GM12878 (cell line): ENCODE measurements around the gene FBXL7. TPM values are rescaled to one million over a fixed set of nuclear protein-coding genes. Genes with fewer than 3 reads are reported as not detected.

Experiments used
- ATAC-seq: fragments of 200-7000 bp; cut with Tn5 transposase; 3 replicates; pipeline ENCODE4 v1.9.1; 2020; ENCODE audit warnings: mild to moderate bottlenecking, moderate library complexity
- BruUV-seq: library from RNA; stranded (reverse); fragments of 400-500 nt; replicated peaks from 2 replicates; lab custom pipeline; 2021; lab: Mats Ljungman, UMichigan
- CTCF ChIA-PET: fragments of 300-600 bp; sonication (Branson Sonifier 250); formaldehyde crosslinking; extraction: SDS; loops from one replicate; lab custom pipeline; 2021; ENCODE audit warnings: inconsistent platforms; lab: Yijun Ruan, JAX
- POLR2A ChIA-PET: fragments of 350-600 bp; formaldehyde crosslinking; extraction: SDS; loops from one replicate; lab custom pipeline; 2021; ENCODE audit warnings: inconsistent platforms; lab: Charles Lee
- RAD21 ChIA-PET: fragments of 300-600 bp; sonication (Branson Sonifier 250); formaldehyde crosslinking; loops from one replicate; lab custom pipeline; 2023; ENCODE audit warnings: antibody characterized with exemption; ENCODE audit not compliant: unreplicated experiment; lab: Charles Lee
- SMC1A ChIA-PET: fragments of 300-600 bp; sonication (Branson Sonifier 250); formaldehyde crosslinking; loops from one replicate; lab custom pipeline; 2023; ENCODE audit not compliant: unreplicated experiment, uncharacterized antibody; lab: Charles Lee
- DNase-seq: peaks from one replicate; pipeline ENCODE4 v3.0.0-alpha.2; 2011; ENCODE audit warnings: low read depth, low spot score
- FAIRE-seq: peaks from 3 replicates; lab custom pipeline; 2011; peaks lifted over from hg19 to GRCh38; lab: Jason Lieb, UNC
- H2AFZ ChIP-seq: 2 replicates; pipeline ENCODE4 v1.6.0; 2011; ENCODE audit warnings: low read depth, low read length, control low read depth; ENCODE audit not compliant: control insufficient read depth
- H3K27ac ChIP-seq: 2 replicates; pipeline ENCODE4 v1.5.1; 2011; ENCODE audit warnings: control low read depth; ENCODE audit not compliant: control insufficient read depth, insufficient read depth
- H3K27me3 ChIP-seq, 2 experiments: replicated peaks in 1 of 2; 2 replicates each; pipeline versions ENCODE4 v1.6.0 to v1.6.1; 2011; ENCODE audit warnings: low read length in 1 of 2; ENCODE audit not compliant: control insufficient read depth in 2 of 2, insufficient read depth in 2 of 2
- H3K36me3 ChIP-seq, 2 experiments: 2 replicates each; pipeline ENCODE4 v1.5.1; 2011; ENCODE audit warnings: low read length in 1 of 2; ENCODE audit not compliant: control insufficient read depth in 2 of 2, insufficient read depth in 2 of 2
- H3K4me1 ChIP-seq: 2 replicates; pipeline ENCODE4 v1.6.1; 2011; ENCODE audit warnings: mild to moderate bottlenecking, low read length, moderate library complexity, mixed read lengths; ENCODE audit not compliant: control insufficient read depth, insufficient read depth
- H3K4me2 ChIP-seq: 2 replicates; pipeline ENCODE4 v1.6.0; 2011; ENCODE audit warnings: control low read depth; ENCODE audit not compliant: control insufficient read depth, insufficient read depth
- H3K4me3 ChIP-seq: fragments of 200-600 bp; sonication (generic); 2 replicates; pipeline ENCODE4 v1.5.1; 2016
- H3K79me2 ChIP-seq: 2 replicates; pipeline ENCODE4 v1.6.0; 2011; ENCODE audit warnings: low read length; ENCODE audit not compliant: control insufficient read depth, insufficient read depth
- H3K9ac ChIP-seq: 2 replicates; pipeline ENCODE4 v1.8.0; 2011; ENCODE audit warnings: low read length, control low read depth, mixed read lengths; ENCODE audit not compliant: control insufficient read depth, insufficient read depth
- H3K9me3 ChIP-seq: replicated peaks from 3 replicates; pipeline ENCODE4 v1.5.1; 2011; ENCODE audit warnings: mild to moderate bottlenecking, low read length; ENCODE audit not compliant: control insufficient read depth, insufficient read depth
- H4K20me1 ChIP-seq: 2 replicates; pipeline ENCODE4 v1.6.0; 2011; ENCODE audit not compliant: control insufficient read depth, insufficient read depth
- CBFB ChIP-seq: IDR thresholded peaks from 2 replicates; pipeline ENCODE4 v1.6.1; 2016; ENCODE audit warnings: antibody characterized with exemption, low read depth
- CHD4 ChIP-seq: fragments of 200-600 bp; sonication (generic); IDR thresholded peaks from 2 replicates; pipeline ENCODE4 v1.6.1; 2016; ENCODE audit warnings: mild to moderate bottlenecking
- ESRRA ChIP-seq: IDR thresholded peaks from 2 replicates; pipeline ENCODE4 v1.6.1; 2012; ENCODE audit warnings: mild to moderate bottlenecking, low read length, improper control_type of control experiment
- HDGF ChIP-seq: fragments of 450-650 bp; IDR thresholded peaks from 2 replicates; pipeline ENCODE4 v1.6.1; 2016; ENCODE audit warnings: antibody characterized with exemption
- IRF4 ChIP-seq: IDR thresholded peaks from 2 replicates; pipeline ENCODE4 v1.6.1; 2011; ENCODE audit warnings: low read depth, low read length
- KLF5 ChIP-seq: fragments of 450-650 bp; IDR thresholded peaks from 2 replicates; pipeline ENCODE4 v1.6.1; 2014; ENCODE audit warnings: mild to moderate bottlenecking; ENCODE audit not compliant: partially characterized antibody
- NR2C2 ChIP-seq: IDR thresholded peaks from 2 replicates; pipeline ENCODE4 v1.6.1; 2011; ENCODE audit warnings: borderline replicate concordance, low read depth; ENCODE audit not compliant: control insufficient read depth, insufficient read length
- POLR2A ChIP-seq: IDR thresholded peaks from 2 replicates; pipeline ENCODE4 v1.6.1; 2011; ENCODE audit warnings: low read depth, mild to moderate bottlenecking, low read length
- POU2F2 ChIP-seq: IDR thresholded peaks from 3 replicates; pipeline ENCODE4 v1.6.1; 2011; ENCODE audit warnings: low read depth, mild to moderate bottlenecking, low read length, borderline replicate concordance
- SIN3A ChIP-seq: IDR thresholded peaks from 2 replicates; pipeline ENCODE4 v1.6.1; 2012; ENCODE audit warnings: low read depth, low read length, improper control_type of control experiment
- SIX5 ChIP-seq: IDR thresholded peaks from 2 replicates; pipeline ENCODE4 v1.6.1; 2011; ENCODE audit warnings: mild to moderate bottlenecking, low read depth, low read length, moderate library complexity; ENCODE audit not compliant: severe bottlenecking
- SMC3 ChIP-seq: IDR thresholded peaks from 2 replicates; pipeline ENCODE4 v1.6.1; 2011; ENCODE audit warnings: low read length, improper control_type of control experiment, borderline replicate concordance
- SP1 ChIP-seq: IDR thresholded peaks from one replicate; pipeline ENCODE4 v1.6.1; 2011; ENCODE audit warnings: low read depth, low read length
- SUPT20H ChIP-seq: IDR thresholded peaks from 2 replicates; pipeline ENCODE4 v1.6.1; 2011; ENCODE audit warnings: low read depth, mild to moderate bottlenecking, low read length, moderate library complexity, borderline replicate concordance; ENCODE audit not compliant: control insufficient read depth
- ZNF592 ChIP-seq: fragments of 450-650 bp; IDR thresholded peaks from 2 replicates; pipeline ENCODE4 v1.6.1; 2017; ENCODE audit warnings: mild to moderate bottlenecking, moderate library complexity
- WGBS: methylation state at CpG from one replicate; pipeline ENCODE4 v1.1.6; 2016; ENCODE audit warnings: low lambda C conversion rate; ENCODE audit not compliant: insufficient replicate concordance, insufficient coverage; ENCODE audit errors: missing lambda C conversion rate; 5-methylcytosine and 5-hydroxymethylcytosine counted together
- in situ Hi-C: fragments of 300-500 bp; cut with MboI; formaldehyde crosslinking; loops from 9 replicates; pipeline ENCODE4 v1.14.3; 2018; ENCODE audit warnings: mixed read lengths
- intact Hi-C: fragments of 100-400 bp; cut with micrococcal nuclease; formaldehyde crosslinking; loops from one replicate; pipeline ENCODE4 v1.14.2; 2022; ENCODE audit not compliant: unreplicated experiment
- polyA plus RNA-seq, 11 experiments: library from polyadenylated mRNA; depleted of rRNA in 4 of 11; unstranded in 6 of 11; stranded (reverse) in 5 of 11; fragments of >200 nt; fragmentation: Nextera tagmentation in 4 of 11; fragmentation: Illumina TruSeq in 1 of 11; extraction: Ambion mirVana in 4 of 11; extraction: Trizol in 1 of 11; gene quantifications; 1 replicate in 1 of 11; 2 replicates in 10 of 11; pipeline versions ENCODE4 v1.2.1 to v1.2.3, GENCODE V29; 2011 to 2016; ENCODE audit warnings: inconsistent platforms in 2 of 11, missing spikeins in 2 of 11, low read depth in 1 of 11
- total RNA-seq, 4 experiments: library from RNA; depleted of rRNA in 3 of 4; stranded (reverse); fragments of >200 nt in 3 of 4; fragmentation: Illumina TruSeq in 1 of 4; extraction: Trizol in 1 of 4; gene quantifications; 2 replicates each; pipeline versions ENCODE4 v1.2.1 to v1.2.3, GENCODE V29; 2013 to 2021

FBXL7 gene
- total and polyA plus RNA-seq, 10 of the 15 experiments (the other 5 are each of a cell fraction or from before 2014, with no cell fraction given) = 0.03 to 0.44 (median 0.16) TPM

- Histone ChIP-seq H3K9me3 (no peaks in the 10 kb centered on the region), H3K27ac (no peak overlapping the region), H2AFZ (no peak overlapping the region), H3K4me1 (no peaks in the 10 kb centered on the region), H3K27me3 (no peaks in the 10 kb centered on the region), H3K36me3 (no peaks in the 10 kb centered on the region), H3K4me2 (no peak overlapping the region), H3K4me3 (no peak overlapping the region), H3K9ac (no peak overlapping the region), H3K79me2 (no peaks in the 10 kb centered on the region), H4K20me1 (no peaks in the 10 kb centered on the region)
- ChIA-PET POLR2A (no interaction called here), RAD21 (no interaction called here), CTCF (interaction anchor here (0.7 kb wide), 1 partner anchor 18 kb away, joined by 3 read pairs; no protein-coding TSS in a partner anchor), SMC1A (interaction anchor here (1.2 kb wide), 1 partner anchor 23 kb away, joined by 3 read pairs; no protein-coding TSS in a partner anchor)
- no peak for FAIRE-seq
- TF ChIP-seq POU2F2 (no peak), ZNF592 (no peak), POLR2A (no peak)
- intact Hi-C loops = no loop called here
- in situ Hi-C loops = no loop called here
- ATAC-seq = no peak
- BruUV-seq = no TSS peak
- 16% methylated on average over 1 of the region's 1 CpG for whole genome bisulfite sequencing
- DNase-seq = no peak
Measured at GRCh38 chr5:15515229-15515628, 15.2 kb downstream of the FBXL7 start.

GRCh38 chr5:15516486-15516885 lies 16.5 kb downstream of the FBXL7 start:
- WGBS = 17% methylated on average over 12 of the region's 12 CpGs
- Histone ChIP-seq H3K36me3 (no peaks in the 10 kb centered on the region), H4K20me1 (no peaks in the 10 kb centered on the region), H3K4me1 (no peaks in the 10 kb centered on the region), H3K9ac (no peak overlapping the region), H3K27ac (no peak overlapping the region), H3K79me2 (no peaks in the 10 kb centered on the region), H3K27me3 (no peaks in the 10 kb centered on the region), H2AFZ (no peak overlapping the region), H3K9me3 (no peaks in the 10 kb centered on the region), H3K4me3 (no peak overlapping the region), H3K4me2 (no peak overlapping the region)
- SMC1A ChIA-PET = no interaction called here
- in situ Hi-C loops (no loop called here), intact Hi-C loops (no loop called here)
- BruUV-seq = no TSS peak
- DNase-seq = no peak
- RAD21 ChIA-PET = no interaction called here
- POLR2A ChIA-PET = no interaction called here
- FAIRE-seq = no peak
- ATAC-seq = no peak
- CTCF ChIA-PET = no interaction called here
- TF ChIP-seq IRF4 (no peak), SIX5 (no peak), HDGF (no peak), SUPT20H (no peak), CBFB (no peak), ESRRA (no peak), NR2C2 (no peak), KLF5 (no peak), SIN3A (no peak), SP1 (no peak), SMC3 (no peak), CHD4 (no peak)
